Superior temporal gyrus (tissue), 1 donor: Measurements from ENCODE around the gene LRRFIP1.

Source experiments
- DNase-seq: peaks from one replicate; pipeline ENCODE4 v3.0.0-alpha.2; 2016; ENCODE audit errors: extremely low spot score

The LRRFIP1 gene

GRCh38 chr2:237726401-237726830, 99.0 kb downstream of the LRRFIP1 start:
- DNase-seq: no peak

GRCh38 chr2:237727363-237727762, 100.0 kb downstream of the LRRFIP1 start:
- no peak for DNase-seq

DNA sequence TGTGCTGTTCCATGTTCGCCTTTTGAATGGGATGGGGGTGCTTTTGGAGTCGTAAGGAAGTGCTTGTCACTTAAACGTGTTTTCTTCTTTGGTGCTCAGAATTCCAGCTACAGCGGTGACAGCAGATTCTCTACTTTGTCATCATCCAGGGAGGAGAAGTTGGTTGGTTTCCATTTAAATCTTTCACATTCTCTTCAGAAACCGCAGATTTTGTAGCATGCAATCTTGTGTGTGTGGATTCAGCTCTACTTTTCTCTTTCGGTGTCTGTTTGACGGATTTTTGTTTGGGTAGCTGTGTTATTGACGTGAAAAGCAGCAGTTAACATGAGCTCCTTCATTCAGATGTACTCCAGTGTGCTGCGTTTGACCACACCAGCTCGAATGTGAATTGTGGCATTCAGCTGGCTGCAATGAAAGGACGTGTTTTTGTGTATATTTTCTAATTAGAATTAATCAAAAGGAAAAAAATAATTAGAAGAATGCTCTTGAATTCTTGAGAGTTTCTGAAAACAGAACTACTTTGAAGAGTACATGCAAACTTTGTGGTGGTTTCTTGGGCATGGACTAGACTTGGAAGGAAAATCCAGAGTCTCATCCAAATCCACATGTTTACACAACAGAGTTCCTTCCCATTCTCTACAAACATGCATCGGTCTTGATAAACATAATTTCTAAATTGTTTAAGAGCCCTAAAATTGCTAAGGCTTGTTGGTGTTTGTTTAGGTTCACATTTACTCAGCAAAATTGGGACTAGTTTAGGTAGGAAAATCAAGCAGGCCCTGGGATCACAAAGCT, 102.5 kb downstream of the LRRFIP1 start:
- DNase-seq: no peak

DNA sequence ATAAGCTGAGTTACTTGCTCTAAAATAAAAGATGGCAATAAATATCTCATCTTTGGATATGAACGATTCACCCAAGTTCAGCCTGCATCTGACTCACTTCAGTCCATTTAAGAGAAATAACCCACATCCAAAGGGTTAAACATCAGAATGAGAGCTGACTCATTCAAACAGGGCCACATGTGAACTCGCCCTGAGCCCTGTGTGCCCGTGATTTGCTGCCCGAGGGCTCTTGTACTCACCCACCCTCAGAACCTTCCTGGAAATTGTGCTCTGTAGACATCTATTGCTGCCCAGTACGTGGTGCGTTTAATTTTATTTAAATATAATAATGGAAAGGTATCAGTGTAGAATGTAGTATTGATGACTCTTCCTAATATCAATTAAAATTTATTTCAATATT, 104.3 kb downstream of the LRRFIP1 start:
- no peak for DNase-seq

GRCh38 chr2:237732070-237732469, 104.7 kb downstream of the LRRFIP1 start:
- DNase-seq: no peak

DNA sequence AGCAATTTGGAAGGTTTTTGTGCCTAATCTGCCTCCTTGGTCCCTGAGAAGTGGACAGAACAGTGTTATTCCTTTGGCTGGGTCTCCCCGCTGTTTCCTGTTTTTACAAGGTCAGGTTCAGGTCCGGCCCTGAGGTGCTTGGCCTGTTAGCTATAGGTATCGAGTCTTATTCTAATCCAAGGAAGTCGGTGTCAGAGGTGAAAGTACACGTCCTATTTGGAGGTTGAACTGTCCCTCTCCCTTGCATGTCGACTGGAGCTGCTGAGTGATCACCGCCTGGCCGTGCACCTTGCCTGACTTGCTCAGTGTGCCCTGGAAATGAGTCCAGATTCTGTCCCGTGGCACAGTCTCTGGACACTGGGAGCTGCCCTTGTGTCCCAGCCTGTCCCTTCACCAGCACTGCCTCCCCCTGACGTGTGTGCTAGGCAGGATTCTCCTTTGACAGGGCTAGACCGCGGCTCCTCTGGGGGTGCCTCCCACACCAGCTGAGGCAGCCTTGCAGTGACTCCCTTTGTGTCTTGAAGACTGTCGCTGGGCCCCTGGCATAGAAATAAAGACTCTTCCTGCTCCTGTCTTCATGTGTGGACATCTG, 105.5 kb downstream of the LRRFIP1 start:
- DNase-seq: no peak

DNA sequence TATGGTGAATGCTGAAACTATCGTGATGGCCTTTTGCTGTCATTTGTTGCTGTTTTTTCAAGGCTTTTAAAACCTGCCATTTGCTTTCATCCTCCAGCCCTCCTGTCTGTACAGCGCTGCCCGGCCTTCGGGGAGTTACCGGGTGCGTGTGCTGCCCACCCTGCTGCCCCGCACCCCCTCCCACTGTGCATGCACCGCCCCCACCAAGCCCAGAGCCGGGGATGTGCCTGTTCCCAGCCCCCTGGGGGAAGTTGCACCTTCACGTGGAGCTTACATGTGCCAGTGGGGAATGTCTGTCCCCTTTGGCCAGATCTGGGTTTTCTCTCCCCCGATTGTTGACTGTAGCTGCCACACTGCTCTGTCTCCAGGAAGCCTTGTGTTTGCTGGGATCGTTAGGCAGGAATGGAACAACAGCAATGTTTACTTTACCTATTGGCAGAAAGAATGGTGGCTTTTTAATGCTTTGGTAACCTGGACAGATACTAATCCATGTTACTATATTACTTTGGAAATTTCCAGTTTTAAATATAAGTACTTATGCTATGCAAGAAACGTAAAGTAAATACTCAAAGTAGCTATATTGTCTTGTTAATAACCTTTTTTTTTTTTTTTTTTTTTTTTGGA, 106.4 kb downstream of the LRRFIP1 start:
- no peak for DNase-seq

DNA sequence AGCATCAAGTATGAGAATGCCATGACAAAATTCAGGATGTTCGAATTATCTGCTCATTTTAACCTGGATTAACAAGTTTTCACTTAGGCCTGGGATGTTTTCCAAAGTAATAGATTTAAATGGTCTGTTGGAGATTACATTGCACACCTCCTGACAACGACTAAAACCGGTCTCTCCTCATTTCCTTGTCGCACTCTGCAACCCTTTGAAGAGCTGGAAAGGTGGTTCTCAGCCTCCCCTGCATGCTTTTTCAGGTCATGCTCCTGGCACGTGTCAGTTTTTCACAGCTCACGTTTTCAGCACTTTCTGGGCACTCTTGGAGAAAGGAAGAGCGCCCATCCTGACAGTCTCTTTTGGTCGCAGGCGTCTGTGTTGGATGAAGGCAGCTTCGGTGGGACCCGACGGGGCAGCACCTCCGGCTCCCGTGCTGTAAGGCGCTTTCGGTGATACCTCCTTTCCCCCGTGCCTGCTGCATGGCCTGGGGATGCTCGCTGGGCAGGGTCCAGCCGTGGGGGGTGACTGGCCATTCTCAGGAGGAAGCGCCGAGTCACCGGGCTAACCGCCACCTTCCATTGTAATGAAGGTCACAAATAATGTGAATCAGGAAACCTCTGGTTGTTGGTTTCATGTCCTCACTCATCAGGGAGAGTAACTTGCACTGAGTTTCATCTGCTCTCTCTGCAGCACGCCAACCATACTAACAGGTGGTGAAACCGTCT, 107.7 kb downstream of the LRRFIP1 start:
- DNase-seq: no peak

- DNase-seq: no peak
Observed at GRCh38 chr2:237735798-237736197, 108.4 kb downstream of the LRRFIP1 start.

DNA sequence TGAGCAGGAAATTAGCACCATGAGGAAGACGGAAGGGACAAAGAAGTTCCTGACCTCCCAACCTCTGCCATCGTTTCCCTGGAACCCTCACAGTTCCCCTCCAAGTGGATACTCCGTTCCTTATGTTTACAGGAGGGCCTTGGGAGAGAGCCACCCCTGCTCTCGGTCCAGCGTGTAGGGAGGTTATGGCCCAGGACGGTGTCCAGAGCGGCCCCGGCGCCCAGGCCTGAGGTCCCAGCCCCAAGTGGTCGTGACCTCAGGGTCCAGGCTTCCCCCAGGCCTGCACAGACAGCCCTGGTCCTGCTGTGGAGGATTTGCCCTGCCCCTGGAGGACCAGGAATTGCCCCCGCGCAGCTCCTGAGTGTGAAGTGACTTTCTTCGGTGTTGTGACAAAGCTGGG, 109.4 kb downstream of the LRRFIP1 start:
- DNase-seq: no peak

DNA sequence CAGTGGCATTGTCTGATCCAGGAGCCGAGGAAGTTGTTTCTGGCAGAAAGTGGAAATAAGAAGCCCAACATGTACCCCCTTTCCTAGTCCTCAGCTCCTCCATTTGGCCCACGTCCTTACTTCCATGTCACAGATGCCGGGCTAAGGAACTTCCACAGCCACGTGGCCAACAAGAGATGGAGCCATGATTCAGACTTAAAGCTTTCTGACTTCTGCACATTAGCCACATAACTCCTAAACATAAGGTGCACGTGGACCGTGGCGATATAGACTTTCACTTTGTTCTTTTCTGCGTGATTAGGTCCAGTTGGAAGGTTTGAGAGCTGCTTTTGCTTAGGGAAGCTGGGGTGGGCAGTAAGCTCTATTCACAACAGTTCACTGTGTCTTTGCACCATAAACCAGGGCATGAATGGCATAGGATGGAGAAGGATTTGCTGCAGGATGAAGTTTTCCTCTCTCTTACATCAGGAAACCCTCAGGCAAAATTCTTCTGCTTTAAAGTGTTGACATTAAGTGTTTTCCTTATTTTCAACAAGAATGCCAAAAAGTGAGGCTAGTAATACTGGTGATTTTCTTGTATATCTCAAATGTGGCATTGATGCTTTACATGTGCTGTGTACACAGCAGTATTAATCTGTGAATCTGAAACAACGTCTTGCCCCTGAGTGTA, 109.9 kb downstream of the LRRFIP1 start:
- no peak for DNase-seq

DNA sequence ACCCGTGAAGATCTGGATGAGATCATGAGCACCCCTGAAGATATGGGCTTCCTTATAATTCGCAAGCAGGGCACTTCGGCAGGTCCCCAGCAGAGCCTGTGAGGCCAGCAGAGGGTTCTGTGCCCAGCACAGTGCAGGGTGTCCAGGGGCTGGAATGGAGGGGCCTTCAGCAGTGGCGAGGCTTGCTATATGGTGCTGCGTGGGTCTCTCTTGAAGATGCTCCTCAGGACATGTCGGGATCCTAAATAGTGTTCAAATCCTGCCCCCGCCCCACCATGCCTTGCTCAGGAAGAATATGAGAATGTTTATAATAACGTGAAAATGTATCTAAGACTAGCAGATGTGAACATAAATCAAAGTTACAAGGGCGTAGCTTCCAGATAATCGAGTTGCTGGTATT, 110.9 kb downstream of the LRRFIP1 start:
- no peak for DNase-seq

DNA sequence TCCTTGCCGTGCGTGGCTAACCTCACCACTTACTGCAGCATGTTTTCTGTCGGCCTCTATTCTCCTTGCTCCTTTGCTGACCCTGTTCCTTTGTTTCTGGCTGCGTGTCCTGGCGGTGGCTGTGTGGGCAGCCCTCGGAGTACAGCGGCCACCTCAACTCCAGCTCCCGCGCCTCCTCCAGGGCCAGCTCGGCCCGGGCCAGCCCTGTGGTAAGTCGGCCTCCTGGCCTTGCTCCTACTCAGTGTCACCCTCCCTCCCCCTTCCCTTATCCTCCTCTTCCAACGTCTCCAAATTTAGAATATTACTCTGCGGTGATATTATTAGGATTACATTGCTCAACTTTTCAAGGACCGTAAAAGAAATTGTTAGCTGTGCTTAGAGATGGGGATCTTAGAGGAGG, 111.7 kb downstream of the LRRFIP1 start:
- no peak for DNase-seq

GRCh38 chr2:237742191-237742590, 114.8 kb downstream of the LRRFIP1 start:
- DNase-seq: no peak

GRCh38 chr2:237742614-237743013, 115.2 kb downstream of the LRRFIP1 start:
- no peak for DNase-seq

DNA sequence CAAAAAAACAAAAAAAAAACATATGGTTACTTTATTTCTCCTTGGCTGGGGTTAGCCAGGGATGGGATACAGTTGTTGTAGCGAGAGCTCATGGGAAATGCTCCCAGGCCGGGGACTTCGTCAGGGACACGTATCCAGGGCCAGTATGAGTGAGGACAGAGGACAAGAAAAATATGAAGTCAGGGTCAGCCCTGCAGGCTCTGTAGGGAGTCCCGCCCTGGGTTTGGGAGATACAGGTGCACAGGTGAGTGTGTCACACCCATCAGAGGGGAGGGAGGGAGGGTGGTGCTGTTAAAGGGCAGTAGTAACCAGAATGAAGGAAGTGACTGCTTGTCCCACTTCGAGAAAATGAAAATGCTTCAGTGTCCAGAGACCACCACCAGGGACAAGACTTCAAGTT, 115.6 kb downstream of the LRRFIP1 start:
- no peak for DNase-seq

DNA sequence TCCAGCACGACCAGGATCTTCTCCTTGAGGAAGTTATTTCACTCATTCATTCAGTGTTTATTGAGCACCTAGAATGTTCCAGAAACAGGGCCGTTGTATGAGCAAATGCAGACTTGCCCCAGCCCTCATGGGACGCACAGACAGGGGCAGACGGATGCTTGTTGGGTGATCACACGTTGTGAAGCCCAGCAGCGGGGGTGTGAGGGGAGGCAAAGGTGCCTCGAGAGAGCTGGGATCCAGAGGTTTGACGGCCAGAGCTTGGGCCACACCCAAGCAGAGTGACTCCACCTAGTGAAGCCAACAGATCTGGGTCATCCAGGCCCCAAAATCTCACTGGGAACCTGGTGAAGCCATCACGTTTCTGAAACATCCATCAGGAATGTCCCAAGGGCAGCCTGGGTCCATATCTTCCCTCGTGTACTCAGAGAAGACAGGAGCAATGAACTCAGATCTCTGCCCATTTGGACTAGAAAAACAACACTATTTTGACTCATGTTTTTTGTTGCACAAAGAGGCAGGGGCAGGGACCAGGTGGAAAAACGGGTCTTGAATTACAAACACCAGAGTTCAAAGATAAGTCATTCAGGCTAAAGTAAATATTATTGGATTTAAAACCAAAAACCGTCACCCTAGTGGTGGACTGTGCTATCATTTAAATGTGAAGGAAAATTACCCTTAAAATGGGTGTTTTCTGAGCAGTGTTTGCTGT, 116.3 kb downstream of the LRRFIP1 start:
- DNase-seq: no peak

DNA sequence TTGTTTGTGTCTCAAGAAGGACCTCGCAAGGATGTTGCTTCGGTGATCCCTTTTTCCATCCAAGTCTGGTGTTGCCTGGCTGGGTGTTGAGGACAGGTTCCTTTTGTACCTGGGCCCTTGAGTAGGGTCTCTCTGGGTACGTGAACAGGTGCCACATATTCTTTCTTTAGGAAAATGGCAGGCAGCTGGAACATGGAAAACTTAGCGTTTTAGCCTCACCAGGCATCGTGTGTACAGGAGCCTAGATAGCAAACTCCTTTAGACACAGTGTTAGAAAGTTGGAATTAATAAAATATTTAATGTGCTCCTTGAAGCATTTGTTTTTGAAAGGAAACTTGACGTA, 116.9 kb downstream of the LRRFIP1 start:
- DNase-seq: no peak

- peak; percentile 91 for DNase-seq
Observed at GRCh38 chr2:237744613-237745249, 117.3 kb downstream of the LRRFIP1 start.

- DNase-seq: no peak
Observed at GRCh38 chr2:237745250-237745613, 117.8 kb downstream of the LRRFIP1 start.
